GM10266 (cell line): ENCODE measurements around the gene RABAC1.
A peak's percentile ranks its signal among the peaks of the same experiment; 100 is the strongest.

ENCODE experiments used
- DNase-seq: peaks from one replicate; pipeline ENCODE4 v3.0.0; 2012; ENCODE audit errors: extremely low spot score
- TF ChIP-seq, protein P1 (sequence below): IDR thresholded peaks from 2 replicates; pipeline ENCODE4 v1.5.1; 2012; ENCODE audit warnings: mild to moderate bottlenecking, low read depth; ENCODE audit not compliant: control insufficient read depth, insufficient read depth; ENCODE audit errors: missing control alignments

Gene RABAC1

DNA sequence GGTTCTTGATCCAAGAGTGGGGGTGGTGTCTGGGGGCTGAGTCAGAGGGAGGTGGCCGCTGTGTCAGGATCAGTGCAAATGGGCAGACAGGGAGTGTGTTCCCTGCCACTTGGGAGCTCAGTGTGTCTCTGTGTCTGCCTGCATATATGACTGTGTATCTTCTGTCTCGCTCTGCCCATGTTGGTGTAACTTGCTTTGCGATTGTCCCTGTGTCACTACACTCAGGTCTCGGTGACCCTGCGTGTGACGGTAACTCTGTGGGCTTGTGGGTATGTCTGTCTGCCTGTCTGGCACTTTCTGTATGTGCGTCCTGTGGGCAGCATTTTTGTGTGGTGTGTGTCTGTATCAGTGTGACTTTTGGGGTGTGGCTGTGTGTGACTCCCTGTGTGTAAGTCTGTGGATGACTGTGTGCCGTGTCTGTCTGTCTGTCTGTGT, 22.7 kb downstream of the RABAC1 start:
- TF ChIP-seq, protein P1, sequence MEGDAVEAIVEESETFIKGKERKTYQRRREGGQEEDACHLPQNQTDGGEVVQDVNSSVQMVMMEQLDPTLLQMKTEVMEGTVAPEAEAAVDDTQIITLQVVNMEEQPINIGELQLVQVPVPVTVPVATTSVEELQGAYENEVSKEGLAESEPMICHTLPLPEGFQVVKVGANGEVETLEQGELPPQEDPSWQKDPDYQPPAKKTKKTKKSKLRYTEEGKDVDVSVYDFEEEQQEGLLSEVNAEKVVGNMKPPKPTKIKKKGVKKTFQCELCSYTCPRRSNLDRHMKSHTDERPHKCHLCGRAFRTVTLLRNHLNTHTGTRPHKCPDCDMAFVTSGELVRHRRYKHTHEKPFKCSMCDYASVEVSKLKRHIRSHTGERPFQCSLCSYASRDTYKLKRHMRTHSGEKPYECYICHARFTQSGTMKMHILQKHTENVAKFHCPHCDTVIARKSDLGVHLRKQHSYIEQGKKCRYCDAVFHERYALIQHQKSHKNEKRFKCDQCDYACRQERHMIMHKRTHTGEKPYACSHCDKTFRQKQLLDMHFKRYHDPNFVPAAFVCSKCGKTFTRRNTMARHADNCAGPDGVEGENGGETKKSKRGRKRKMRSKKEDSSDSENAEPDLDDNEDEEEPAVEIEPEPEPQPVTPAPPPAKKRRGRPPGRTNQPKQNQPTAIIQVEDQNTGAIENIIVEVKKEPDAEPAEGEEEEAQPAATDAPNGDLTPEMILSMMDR: no peak
- DNase-seq: no peak

DNA sequence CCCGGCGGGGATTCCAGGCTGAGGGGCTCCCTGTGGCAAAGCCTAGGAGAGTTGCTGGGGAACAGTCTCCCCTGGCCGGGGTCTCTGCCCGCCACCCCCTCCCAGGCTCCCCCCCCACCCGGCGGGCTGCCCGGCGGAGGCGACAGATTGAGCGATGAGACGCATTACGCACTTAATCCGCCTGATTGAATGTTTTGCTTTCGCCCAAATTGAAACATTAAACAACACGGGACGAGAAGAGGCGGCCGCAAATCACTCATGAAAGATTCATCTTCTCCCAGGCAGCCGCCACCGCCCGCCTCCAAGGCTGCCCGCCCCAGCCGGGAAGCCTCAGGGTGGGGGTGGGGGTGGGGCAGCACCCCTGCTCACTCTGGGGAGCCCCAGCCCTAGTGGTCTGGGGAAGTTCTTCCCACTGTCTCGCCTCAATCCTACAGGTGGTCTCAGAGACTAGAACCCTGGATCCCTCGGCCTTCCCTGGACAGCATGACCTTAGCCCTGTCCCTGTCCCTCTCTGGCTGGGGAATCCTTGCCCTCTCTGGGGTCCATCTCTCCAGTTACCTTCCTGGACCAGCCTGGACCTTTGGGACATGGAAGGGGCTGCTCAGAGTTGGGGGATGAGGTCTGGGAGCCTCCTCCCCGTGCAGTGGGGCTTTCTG, 23.2 kb downstream of the RABAC1 start:
- DNase-seq: no peak
- TF ChIP-seq, protein P1: no peak

DNA sequence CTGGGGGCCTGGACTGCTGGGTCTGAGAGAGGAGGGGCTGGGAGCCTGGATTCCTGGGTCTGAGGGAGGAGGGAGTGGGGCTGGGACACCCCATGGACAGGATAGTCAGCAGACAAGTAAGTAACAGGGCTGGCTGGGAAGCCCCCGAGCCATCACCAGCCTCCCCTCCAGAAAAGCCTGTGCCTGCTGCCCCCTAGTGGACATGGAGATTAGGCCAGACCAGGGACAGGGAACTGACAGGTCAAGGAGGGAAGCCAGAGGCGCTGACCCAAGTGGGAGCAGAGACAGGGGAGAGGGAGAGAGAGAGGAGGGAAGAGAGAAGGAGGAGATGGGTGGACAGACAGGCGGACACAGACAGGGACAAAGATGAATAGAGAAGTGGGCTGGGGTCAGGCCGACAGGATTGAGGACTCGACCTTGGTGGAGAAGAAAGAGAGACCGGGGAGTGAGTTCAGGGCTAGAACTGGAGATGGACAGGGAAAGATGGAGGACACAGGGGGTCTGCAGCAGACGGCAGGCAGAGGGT, 24.2 kb downstream of the RABAC1 start:
- DNase-seq: peak; percentile 95
- TF ChIP-seq, protein P1: peak; percentile 85

DNA sequence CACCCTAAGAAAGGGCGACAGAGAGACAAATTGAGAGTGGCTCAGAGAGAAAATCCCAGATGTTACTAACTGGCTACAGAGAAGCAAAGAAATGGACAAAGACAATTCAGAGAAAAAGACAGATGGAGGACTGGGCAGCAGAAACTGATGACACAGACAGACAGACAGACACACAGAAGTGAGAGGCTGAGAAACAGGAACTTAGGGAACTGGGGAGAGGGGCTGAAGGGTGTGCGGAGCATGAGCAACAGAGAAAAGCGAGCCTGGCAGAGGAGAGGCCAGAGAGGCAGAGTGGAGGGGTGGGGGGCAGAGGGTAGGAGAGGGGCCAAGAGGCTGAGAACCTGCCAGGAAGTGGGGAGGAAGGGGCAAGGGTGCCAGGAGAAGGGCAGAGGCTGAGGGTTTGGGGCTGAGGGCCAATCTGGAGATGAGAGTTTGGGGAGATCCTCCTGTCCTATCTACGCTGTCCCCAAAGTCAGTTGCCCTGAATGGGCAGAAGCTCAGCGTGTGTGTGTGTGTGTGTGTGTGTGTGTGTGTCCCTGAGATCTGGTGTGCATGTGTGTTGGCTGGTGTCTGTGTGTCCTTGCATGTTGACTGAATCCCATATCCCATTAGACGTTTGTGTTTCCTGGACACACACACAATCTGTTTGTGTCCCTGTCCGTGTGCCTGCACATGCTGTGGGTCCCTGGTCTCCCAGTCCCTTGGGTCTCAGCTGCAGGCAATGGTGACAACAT, 25.3 kb downstream of the RABAC1 start:
- TF ChIP-seq, protein P1: no peak
- no peak for DNase-seq

DNA sequence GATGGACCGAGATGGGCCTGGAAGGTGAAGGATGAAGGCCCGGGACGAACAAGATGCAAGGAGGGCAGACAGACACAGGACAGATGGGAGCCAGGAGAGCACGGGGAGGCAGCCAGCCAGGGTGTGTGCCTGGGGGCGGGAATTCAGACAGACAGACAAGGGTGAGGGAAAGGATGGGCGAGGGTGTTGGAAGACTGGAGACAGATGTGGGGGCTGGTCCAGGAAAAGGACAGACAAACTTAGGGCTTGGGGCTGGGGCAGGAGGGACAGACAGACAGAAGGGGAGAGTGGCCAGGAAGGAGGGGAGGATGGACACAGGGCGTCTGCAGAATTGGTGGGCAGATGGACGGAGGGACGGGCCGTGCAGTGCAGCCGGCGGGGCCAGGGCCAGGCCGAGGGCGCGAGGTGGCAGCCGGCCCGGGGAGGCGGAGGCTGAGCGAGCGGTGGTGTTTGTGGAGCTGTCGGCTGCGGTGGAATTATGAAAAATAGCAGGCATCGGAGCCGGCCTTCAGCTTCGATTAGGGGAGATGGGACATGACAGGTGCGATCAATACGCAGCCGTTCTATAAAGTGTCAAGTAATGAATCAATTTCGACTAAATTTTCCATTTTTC, 26.3 kb downstream of the RABAC1 start:
- DNase-seq: no peak
- TF ChIP-seq, protein P1: no peak

DNA sequence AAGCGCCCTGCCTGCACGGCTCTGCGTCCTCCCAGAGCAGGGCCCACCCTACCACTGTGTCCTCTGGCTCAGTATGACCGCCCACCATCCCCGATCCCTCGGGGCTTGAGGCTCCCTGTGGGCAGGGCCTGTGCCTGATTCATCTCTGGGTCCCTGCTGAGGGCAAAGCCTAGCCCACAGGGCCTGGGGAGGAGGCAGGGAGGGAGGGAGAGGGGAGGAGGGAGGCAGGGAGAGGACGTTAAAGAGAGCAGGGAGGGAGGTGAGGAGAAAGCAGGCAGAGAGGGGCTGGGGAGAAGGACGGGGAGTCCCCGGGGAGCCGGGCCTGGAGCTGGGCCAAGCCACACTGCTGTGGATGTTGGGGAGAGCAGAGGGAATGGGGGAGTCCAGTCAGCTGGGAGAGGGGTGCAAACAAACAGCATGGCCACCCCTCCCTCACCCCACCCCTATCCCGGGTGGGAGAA, 26.8 kb downstream of the RABAC1 start:
- TF ChIP-seq, protein P1: no peak
- DNase-seq: no peak
